ENCODE results near the gene VASH2.

The VASH2 gene

DNA sequence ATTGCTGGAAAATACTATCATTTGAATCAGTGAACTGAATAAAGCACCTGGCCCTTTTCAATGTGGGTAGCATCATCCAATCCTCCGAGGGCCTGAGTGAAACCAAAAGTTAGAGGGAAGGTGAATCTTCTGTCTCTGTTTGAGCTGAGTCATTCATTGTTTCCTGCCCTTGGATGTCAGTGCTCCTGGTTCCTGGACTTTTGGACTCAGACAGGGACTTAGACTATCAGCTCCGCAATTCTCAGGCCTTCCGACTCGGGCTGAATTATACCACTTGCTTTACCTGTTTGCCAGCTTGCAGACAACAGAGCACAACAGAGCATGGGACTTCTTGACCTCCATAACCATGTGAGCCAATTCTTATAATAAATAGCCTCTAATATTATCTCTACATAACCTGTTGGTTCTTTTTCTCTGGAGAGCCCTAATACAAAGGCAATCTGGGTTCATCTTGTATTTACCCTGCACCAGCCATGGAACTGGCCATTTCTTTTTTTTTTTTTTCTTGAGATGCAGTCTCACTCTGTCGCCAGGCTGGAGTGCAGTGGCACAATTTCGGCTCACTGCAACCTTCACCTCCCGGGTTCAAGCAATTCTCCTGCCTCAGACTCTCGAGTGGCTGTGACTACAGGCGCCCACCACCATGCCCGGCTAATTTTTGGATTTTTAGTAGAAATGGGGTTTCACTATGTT is 19.2 kb upstream of the VASH2 start:
- no peak for DNase-seq (ENCODE audit: low read depth)

DNA sequence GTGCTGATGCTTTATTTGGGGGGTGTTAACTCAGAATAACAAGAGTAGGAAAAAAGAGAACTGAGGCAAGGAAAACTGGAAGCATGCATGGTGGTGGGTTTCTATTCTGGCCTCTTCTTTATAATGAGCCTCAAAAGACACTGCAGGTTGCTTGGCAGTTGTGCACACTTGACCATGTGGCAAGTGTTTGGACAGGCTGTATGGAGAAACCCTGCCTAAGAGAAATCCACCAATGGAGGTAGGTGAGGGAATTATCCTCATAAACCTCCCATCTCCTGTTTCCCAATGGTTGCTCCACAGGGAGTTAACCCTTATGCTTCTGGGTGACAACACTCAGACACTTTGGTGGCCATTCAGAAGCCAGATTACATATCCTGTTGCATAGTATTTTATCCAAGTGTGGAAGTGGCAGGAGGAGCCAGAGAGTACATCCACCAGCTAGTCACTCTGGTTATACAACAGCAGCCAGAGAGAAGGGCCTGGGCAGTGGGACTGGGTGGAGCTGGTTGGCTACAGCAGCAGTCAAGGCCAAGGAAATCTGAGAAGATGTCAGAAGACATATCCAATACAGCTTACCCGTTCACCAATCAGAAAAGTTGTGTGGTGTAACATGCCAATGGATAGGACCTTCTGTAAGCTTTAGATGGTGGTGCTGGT is 16.4 kb upstream of the VASH2 start:
- DNase-seq (ENCODE audit: low read depth), result no peak

DNA sequence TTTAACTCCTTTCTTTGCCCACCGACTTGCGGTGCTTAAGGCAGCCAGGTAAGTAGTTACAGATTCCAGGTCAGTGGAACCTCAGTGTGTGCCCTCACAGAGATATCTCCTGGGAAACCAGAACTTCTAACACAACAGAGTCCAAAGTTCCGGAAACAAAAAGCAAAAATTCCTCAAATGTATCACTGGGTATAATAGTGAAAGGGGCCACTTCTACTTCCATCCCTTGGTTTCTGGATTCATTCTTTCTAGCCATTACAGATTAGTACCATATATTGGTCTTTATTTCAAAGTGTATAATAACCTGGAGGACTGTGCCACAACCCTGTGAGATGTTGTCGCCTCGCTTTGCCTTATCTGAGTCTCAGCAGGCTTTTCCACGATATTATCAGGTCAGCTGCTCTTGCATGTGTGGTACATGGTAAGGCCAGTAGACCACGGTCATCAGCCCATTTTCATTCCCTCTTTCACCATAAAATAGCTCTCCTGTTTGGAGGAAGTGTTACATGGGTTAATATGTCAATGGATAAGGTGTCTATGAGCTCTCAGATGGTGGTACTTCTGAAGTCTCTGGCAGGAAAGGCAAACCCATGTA is 14.9 kb upstream of the VASH2 start:
- no peak for DNase-seq (ENCODE audit: low read depth)

DNA sequence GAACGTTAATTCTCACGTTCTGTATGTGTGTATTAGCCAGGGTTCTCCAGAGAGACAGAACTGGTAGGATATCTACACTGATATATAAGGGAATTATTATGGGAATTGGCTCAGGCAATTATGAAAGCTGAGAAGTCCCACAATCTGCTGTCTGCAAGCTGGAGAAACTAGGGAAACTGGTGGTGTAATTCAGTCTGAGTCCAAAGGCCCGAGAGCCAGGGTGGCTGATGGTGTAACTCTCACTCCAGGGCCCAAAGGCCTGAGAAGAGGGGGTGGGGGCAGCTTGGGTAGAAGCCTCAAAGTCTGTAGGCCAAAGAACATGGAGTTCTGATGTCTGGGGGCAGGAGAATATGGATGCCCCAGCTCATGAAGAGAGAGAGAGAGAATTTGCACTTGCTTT is 13.3 kb upstream of the VASH2 start:
- DNase-seq (ENCODE audit: low read depth), result no peak

DNA sequence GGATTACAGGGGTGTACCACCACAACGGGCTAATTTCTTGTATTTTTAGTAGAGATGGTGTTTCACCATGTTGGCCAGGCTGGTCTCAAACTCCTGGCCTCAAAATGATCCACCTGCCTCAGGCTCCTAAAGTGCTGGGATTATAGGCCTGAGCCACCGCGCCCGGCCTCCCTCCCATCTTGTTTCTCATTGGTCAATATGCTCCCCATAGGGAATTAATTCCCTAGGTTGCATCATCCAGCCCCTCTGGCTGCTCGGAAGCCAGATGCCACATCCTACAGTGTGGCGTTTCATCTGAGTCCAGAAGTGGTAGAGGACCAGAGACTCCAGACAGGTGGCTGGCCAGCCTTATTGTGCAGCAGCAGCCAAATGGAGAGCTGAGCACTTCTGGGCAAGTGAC is 11.5 kb upstream of the VASH2 start:
- no peak for DNase-seq (ENCODE audit: low read depth)

DNA sequence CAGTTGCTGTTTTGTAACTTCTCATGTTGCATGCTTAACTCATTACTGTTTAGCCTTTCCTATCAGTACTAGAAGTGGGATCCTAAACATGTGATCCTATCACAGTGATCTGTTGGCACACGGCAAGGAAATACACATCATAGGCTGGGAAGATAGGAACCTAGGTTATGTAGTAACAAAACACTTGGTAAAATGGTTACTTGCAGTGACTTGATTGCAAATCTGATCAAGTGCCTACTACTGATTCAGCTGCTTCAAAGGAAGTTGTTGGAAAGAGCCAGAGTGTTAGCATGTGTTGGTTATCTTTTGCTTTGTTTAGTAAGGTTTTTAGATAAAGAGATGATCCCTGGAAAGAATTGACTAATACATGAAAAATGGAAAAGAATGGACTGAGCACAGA is 8.9 kb upstream of the VASH2 start:
- DNase-seq (ENCODE audit: low read depth), result no peak

DNA sequence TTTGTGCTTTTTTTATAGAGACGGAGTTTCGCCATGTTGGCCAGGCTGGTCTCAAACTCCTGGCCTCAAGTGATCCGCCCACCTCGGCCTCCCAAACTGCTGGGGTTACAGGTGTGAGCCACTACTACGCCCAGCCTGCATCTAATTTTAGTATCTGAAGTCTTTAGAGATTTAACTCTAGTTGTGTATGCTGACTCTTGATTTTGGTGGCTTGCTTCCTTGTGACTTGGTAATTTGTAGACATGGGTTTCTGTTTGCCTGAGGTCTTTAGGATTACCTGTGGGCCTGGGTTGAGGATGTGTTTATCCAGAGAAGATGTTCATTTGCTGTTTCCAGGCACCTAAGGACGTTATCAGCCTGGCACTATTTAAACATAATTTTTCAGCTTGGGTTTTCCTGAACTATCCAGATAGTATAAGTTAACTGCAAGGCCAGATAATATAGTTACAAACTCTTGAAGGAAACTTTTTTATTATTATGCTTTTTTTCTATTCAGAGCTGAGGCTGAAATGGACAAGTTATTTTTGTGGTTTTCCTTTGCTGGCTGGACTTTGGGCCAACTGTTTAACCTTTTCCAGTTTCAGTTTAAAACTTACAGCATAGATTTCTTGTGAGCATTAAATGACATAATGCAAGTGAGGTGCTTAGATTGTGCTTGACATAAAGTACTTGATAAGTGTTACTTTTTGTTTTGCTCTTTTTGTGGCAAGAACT is 7.5 kb upstream of the VASH2 start:
- no peak for DNase-seq (ENCODE audit: low read depth)

DNA sequence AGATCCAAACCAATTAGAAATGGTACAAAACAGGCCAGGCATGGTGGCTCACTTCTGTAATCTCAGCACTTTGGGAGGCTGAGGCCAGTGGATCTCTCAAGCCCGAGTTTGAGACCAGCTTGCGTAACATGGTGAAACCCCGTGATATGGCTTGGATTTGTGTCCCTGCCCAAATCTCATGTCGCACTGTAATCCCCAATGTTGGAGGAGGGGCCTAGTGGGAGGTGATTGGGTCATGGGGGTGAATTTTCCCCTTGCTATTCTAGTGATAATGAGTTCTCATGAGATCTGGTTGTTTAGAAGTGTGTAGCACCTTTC is 7.0 kb upstream of the VASH2 start:
- DNase-seq (ENCODE audit: low read depth), result no peak

DNA sequence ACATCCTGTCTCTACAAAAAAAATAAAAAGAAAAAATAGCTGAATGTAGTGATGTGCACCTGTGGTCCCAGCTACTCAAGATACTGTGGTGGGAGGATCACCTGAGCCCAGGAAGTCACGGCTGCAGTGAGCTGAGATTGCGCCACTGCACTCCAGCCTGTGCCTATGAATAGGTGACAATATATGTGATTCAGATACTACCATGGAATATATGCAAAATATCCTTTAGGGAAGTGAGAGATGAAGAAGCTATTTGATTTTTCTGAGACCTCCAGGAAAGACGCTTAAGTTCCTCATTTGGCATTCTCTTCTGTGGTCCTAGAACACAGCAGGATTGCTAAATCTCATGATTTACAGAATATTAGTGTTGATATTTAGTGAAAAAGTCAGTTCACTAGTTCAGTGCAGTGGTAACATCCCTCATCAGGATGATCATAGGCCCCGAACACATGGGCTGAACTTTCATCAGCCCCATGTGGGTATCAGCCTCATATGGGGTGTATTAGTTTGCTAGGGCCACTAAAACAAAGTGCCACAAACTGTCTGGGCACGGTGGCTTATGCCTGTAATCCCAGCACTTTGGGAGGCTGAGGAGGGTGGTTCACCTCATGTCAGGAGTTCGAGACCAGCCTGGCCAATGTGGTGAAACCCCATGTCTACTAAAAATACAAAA is 6.0 kb upstream of the VASH2 start:
- no peak for DNase-seq (ENCODE audit: low read depth)

DNA sequence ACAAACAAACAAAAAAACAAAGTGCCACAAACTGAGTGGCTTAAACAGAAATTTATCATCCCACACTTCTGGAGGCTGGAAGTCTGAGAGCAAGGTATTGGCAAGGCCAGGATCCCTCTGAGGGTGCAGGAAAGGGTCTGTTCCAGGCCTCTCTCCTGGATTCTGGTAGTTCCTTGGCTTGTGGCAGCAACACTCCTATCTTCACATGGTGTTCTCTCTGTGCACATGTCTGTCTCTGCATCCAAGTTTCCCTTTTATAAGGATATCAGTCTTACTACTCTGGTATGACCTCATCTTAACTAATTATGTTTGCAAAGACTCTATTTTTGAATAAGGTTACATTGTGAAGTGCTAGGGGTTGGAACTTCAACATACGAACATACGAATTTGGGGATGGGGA is 5.3 kb upstream of the VASH2 start:
- no peak for DNase-seq (ENCODE audit: low read depth)

DNA sequence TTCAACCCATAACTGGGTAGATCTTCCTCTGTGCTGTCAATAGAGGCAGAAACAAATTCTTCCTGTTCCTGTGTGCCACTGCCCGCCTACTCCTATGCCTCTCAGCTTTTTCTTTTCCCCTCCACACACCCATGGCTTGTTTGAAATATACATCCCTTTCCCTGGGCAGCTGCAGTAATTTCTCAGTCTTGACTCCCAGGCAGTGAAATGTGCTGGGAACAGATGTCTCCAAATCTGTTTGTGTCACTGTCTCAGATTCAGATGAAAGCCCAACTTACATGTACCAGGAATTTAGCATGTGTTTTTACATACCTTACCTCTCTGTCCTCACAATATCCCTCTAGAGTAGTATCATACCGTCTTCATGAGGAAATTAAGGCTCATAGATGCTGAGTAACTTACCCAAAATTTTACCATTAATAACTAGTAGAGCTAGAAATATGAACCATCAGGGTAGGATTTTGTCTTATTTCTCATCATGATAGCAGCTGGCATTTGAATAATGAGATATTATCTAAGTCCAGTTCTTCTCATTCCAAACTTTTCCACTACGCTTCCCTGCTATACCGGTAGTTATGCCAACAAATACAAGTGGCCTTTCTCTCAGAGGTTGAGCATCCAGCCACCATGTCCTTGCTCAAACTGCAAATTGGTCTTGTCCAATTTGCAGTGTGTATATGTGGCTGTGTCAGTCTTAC is 4.7 kb upstream of the VASH2 start:
- no peak for DNase-seq (ENCODE audit: low read depth)

DNA sequence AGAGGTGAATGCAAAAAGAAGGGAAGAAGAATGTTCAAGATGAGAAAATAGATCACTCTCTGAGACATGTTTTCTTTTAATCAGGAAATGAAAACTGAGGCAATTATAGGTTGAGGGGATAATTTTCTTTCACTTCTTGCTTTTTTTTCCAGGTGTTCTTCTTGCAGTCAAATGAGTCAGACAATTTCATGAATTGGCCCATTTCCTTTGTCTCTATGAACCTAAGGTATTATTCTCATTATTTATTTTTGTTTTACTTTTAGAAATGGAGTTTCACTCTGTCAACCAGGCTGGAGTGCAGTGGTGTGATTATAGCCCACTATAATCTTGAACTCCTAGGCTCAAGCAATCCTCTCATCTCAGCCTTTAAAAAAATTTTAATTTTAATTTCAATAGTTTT is 3.5 kb upstream of the VASH2 start:
- DNase-seq (ENCODE audit: low read depth), result no peak

DNA sequence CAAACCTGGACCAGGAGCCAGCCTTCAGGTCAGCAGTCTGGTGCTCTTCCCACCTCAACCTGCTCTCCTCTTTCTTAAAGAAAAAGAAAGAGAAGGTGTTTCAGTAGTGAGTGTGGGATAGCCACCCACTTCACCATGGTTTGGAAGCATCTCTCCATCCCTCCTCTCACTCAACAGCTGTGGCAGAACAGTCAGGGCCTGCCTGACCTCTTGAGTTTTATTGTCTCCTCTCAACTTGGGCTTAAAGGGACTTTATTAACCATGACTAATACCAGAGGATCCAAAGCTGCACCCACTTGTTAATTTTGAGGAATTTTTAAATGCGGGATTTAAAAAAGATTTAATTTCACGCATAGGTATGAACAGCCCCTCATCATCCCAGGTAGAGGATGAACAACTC is 570 bp upstream of the VASH2 start:
- no peak for DNase-seq (ENCODE audit: low read depth)

DNA sequence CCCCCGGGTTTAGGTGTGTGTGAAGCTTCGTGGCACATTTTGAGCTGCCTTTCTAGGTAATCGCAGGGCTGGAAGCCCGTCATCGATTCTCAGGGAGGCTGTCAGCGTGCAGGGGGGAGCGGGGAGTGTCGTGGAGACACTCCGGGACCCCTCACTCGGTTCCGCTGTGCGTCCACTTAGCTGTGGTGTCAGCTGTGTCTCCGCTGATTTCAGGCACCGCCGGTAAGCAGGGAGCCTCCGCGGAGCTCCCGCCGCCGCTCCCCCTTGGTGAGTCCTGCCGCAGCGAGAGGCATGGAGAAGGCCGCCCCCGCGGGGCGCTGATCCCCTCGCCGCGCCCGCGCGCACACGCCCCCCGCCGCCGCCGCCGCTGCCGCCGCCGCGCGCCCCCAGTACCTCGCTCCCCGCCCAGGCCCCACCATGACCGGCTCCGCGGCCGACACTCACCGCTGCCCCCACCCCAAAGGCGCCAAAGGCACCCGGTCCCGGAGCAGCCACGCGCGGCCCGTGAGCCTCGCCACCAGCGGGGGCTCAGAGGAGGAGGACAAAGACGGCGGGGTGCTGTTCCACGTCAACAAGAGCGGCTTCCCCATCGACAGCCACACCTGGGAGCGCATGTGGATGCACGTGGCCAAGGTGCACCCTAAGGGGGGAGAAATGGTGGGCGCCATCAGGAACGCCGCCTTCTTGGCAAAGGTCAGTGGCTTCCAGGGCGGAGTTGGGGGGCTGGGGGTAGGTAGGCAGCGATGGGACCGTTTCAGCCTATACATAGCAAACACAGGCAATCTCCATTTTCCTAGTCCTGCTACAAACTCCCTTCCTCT is 995 bp downstream of the VASH2 start:
- DNase-seq (ENCODE audit: low read depth), result no peak

DNA sequence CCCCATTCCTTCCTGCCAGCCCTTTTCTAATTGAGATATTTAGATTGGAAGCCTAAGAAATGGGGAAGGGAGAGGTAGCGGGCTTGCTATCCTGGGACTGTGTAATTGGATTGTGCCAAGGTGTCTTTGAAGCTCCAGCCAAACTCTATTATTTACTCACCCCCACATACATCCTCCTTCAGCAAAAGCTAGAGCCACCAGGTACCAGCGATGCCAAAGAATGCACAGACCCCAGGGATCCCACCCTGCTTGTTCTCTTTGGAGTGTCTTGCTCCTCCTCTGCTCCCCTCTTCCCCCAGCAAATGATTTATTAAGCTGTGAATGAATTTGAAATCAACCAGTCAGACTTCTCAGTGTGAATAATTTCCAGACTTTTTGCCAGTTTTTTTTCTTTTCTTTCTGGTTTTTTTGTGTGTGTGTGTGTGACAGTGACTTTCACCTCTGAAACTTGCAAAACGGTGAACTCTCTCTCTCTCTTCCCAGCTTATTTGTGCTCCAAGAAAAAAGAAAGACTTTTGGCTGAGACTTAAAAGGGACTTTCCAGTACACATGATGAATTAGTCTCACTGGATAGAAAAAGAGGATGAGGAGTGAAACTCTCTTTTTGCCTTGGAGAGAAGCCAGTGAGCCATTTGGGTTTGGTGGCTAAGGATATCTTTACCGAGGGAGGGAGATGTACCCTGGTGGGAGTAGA is 1.8 kb downstream of the VASH2 start:
- DNase-seq (ENCODE audit: low read depth), result no peak

DNA sequence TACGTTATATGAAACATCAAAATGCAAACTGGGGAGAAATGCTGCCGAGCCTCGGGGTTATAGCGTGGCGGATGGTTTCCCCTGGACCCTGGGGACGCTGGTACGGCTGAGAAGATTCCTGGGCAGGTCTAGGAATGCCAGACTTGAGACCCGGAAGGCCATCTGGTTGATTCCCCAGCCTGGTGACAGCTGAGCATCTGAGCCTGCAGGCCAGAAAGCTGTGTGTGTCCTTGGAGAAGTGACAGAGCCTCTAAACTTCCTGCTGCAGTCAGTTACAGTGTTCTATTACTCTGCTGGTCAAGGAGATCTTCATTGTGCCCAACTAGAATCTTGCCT is 2.3 kb downstream of the VASH2 start:
- no peak for DNase-seq (ENCODE audit: low read depth)

DNA sequence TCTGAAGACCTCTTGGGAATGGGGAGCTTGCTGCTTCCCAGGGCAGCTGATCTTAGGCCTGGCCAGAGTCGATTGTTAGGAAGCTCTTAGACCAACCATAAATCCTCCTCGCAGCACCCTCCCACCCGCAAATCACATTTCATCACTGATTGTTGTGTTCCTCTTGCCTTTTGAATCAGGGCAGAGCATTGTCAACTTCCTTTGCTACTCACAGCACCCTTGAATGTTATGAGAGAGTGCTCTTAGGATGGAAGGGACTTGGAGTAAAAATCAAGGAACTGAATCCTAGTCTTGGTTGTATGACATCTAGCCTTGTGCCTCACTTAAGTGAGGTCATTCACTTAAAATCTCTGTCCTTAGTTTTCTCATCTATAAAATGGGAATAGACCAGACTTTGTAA is 3.0 kb downstream of the VASH2 start:
- no peak for DNase-seq (ENCODE audit: low read depth)

DNA sequence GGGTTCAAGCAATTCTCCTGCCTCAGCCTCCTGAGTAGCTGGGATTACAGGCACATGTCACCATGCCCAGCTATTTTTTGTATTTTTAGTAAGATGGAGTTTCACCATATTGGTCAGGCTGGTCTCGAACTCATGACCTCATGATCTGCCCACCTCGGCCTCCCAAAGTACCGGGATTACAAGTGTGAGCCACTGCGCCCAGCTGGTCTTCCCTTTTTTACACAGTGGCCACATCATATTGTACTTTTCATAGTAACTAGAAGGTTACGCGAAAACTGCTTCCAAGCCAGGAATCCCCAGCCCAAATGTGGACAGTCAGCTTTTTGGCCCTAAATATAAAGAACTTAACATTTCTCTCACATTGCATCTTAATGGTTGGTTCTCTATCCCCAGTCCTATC is 4.2 kb downstream of the VASH2 start:
- no peak for DNase-seq (ENCODE audit: low read depth)

DNA sequence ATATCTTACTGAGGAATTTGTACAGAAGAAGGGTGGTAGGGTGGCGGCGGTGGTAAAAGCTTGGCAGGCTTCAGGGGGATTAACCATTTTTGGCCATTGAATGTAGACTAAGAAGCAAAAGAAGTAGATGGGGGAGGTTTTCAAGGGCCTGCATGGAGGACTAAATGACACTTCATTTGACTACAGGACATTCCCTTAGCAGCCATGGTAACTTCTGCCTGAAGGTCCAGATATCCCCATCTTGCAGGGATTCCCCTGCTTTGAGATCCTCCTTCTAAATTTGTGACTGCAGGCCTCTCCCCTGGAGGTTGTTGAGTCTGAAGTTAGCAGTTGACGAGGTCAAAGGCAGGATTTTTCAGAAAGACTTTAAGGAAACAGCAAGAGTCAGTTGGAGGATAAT is 4.8 kb downstream of the VASH2 start:
- no peak for DNase-seq (ENCODE audit: low read depth)

DNA sequence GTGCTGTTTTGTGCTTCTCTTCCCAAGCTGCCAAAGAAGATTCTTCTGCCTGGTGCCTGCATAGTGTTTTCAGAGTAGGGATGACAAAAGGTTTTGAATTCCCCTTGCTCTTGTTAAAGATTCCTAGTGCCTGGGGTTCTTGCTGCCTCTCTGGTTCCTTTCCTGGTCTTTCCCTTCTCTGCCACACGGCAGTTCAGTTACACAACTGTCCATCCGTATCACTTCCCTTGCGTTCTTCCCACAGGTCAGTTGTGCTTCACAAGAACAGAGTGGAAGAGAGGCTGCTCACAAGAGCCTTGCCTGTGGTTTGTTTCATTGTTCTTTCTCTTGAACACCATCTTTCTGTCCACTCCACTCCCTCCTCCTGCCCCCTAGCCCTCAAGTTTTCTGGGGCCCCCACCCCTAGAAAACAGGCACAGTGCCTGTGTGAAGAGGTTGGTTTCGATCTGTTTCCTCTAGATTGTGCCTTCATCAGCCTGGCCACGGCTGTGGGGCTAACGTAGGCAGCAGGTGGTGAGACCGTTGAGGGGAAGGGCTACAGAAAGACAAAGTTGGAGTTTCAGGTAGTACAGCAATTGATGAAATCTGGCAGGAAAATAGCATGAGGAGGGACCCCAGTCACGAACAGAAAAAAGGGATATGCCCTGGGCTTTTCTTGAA is 5.8 kb downstream of the VASH2 start:
- no peak for DNase-seq (ENCODE audit: low read depth)
